LNCAP (cell line): ENCODE results near the gene PPP1R14D.
A peak's percentile ranks its signal among the peaks of the same experiment; 100 is the strongest.

Source experiments
- TF ChIP-seq, protein P1 (sequence below): fragments of 450-650 bp; IDR thresholded peaks from 2 replicates; pipeline ENCODE4 v1.5.1; 2017; ENCODE audit warnings: mild to moderate bottlenecking

Gene PPP1R14D, protein sequence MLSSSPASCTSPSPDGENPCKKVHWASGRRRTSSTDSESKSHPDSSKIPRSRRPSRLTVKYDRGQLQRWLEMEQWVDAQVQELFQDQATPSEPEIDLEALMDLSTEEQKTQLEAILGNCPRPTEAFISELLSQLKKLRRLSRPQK

GRCh38 chr15:40828447-40829036, at the start of gene PPP1R14D:
PPP1R14D (minus strand) TSS chr15:40828708; CDS start chr15:40828641, 67 bp downstream.
- TF ChIP-seq, protein P1, sequence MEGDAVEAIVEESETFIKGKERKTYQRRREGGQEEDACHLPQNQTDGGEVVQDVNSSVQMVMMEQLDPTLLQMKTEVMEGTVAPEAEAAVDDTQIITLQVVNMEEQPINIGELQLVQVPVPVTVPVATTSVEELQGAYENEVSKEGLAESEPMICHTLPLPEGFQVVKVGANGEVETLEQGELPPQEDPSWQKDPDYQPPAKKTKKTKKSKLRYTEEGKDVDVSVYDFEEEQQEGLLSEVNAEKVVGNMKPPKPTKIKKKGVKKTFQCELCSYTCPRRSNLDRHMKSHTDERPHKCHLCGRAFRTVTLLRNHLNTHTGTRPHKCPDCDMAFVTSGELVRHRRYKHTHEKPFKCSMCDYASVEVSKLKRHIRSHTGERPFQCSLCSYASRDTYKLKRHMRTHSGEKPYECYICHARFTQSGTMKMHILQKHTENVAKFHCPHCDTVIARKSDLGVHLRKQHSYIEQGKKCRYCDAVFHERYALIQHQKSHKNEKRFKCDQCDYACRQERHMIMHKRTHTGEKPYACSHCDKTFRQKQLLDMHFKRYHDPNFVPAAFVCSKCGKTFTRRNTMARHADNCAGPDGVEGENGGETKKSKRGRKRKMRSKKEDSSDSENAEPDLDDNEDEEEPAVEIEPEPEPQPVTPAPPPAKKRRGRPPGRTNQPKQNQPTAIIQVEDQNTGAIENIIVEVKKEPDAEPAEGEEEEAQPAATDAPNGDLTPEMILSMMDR: no peak

- TF ChIP-seq, protein P1: no peak
These were observed 49.2 kb upstream of the PPP1R14D start for GRCh38 chr15:40877694-40878093.

DNA sequence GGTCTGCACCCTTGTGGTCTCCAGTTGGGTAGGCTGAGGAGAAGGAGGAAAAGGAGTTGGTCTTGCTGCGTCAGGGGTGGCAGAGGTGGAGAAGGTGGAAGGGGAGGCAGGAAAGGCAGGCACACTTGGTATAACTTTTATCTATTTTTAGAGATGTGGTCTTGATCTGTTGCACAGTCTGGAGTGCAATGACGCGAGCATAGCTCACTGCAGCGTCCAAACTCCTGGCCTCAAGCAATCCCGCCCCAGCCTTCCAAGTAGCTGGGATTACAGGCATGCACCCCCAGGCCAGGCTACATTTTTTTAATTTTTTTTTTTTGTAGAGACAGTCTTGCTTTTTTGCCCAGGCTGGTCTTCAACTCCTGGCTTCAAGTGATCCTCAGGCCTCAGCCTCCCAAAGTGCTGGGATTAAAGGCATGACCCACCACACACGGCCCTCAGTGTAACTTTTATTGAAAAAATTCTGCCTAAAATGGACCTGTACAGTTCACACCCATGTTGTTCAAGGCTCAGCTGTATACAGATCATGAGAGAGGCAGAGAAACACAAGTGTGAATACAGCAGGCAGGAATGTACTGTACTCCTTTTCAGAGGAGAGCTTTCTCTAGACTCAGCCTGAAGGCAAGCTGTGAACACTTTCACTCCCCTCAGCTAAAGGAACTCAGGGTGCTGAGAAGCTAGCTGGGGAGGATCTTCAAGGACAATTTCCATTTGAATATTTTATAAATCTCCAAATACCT, 47.7 kb upstream of the PPP1R14D start:
- TF ChIP-seq, protein P1: no peak

DNA sequence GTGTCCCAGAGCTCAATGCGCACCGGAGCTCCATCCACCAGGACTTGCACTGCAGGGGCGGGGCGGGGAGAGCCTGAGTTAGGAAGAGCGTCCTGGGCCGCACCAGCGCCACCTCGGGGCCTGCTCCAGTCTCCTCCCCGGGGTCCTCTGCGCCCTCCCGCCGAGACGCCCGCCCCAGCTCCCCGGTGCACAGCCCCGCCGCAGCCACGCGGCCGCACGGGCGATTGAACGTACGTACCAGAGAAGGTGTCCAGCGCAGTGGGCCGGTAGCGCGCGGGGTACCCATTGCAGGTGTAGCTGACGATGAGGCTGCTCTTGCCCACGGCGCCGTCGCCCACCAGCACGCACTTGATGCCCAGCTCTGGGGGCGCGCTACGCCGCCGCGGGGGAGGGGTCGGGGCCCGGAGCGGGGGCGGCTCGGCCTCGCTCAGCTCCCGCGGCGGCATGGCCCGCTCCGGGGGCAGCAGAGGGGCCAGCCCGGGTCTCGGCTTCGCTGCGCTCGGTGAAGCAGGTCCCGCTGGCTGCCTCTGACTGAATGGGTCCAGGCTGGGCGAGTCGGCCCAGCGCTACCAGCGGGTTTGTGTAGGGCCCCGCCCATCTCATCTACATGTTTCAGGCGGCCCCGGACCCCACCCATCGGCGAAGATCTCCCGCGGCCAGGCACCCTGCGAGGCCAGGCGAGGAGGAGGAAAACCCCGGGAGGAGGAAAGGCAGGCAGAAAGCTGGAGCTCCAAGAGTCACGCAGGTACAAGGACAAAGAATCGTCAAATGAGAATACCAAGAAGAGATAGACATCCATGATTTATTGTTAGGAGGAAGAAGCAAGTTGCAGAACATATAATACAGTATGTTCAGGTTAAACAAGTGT, 45.4 kb upstream of the PPP1R14D start, which contains the start of gene RHOV:
Gene RHOV, minus strand, starts transcription at position 541 of the 868 bp plus-strand sequence. Its CDS starts 95 bp downstream, at position 446.
- TF ChIP-seq, protein P1: peak; percentile 76

DNA sequence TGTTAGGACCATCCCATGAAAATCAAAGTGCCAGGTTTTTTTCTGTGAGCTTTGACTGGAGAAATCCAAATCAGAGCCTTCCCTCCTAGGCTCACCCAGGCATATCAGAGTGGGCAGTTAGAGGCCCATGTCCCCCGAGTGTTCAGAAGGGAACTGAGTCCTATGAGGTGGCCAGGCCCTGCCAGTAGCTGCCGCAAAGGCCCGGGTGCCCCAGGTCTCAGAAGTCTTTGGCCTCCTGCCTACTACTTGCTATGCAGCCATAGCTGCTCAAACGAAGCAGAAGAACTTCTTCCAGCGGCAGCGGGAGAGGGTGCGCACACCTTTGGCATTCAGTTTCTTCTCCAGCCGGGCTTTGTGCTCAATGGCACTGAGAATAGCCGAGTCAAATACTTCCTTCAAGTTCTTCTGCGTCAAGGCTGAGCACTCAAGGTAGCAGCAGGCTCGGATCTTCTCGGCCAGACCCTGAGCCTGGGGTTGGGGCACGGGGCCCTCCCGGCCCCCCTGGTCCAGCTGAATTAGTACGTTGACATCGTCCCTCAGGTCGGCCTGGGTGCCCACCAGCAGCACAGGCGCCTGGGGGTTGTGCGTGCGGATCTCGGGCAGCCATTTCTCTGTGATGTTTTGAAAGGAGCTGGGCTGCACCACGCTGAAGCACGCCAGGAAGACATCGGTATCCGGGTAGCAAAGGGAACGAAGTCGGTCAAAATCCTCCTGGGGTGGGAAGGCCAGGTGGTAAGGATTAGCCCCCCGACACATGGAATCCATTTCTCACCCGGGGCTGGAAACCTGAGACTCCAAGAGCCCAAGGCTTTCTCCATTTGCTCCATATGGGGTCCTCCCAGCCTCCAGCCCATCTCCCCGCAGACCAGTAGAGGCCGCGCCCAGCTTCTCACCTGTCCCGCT, 44.5 kb upstream of the PPP1R14D start:
- TF ChIP-seq, protein P1: no peak

DNA sequence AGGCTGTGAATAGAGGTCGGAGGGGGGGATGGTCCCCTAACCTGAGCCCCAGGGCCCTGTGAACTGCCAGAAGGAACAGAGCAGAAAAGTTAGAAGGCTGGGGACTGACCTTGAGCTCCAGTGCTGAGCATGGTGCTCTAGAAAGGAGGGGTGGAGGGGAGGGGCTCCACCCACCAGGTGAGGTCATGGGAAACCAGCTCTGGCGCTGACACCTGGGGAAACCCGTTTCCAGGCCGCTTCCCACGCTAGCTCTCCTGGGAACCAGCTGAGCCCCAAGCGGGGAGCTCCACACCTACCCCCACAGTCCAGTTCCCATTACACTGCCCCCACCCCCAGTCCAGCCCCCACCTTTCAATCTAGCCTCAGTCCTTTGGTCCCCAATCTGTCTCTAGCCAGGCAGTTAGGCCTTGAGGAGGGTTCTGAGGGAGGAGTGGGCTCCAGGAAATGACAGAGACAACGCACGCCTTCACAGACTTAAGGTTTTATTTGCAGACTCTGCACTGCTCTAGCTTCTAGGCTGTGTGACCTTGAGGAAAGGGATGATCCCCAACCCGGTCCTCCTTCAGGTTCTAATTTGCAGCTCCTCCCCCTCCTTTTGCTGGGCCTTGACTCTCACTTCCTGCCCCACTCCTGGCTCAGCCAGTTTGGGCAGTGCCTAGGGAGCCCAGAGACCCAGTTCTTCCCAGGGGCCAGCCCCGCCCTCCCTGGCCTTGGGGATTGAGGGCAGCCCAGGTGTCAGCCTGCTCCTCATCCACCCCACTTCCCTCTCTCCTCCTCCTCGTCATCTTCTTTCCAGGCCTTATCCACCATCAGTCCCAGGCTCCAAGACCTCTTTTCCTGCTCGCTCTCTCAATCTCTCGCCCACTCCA, 43.5 kb upstream of the PPP1R14D start:
- TF ChIP-seq, protein P1: no peak
